SK-N-SH treated with all-trans-retinoic acid at 6 μM for 48 hours (cell line): Measurements from ENCODE around the gene SRGAP2B.
"Not testable (repeated sequence)": the region's sequence is repeated elsewhere in the genome, so short reads cannot be mapped to it uniquely, and the experiment has no call there.

Source experiments
- ESRRG ChIP-seq: fragments of 250-450 bp; sonication (Bioruptor Pico); IDR thresholded peaks from 2 replicates; pipeline ENCODE4 v1.6.1; 2021; ENCODE audit warnings: mild to moderate bottlenecking
- GLIS3 ChIP-seq: fragments of 250-450 bp; sonication (Bioruptor Pico); IDR thresholded peaks from 2 replicates; pipeline ENCODE4 v1.5.0; 2020; ENCODE audit warnings: mild to moderate bottlenecking, moderate library complexity
- OSR1 ChIP-seq: fragments of 250-450 bp; sonication (Bioruptor Pico); IDR thresholded peaks from 2 replicates; pipeline ENCODE4 v1.8.0; 2022; ENCODE audit warnings: moderate library complexity, mild to moderate bottlenecking, inconsistent platforms
- POU6F1 ChIP-seq: fragments of 250-450 bp; sonication (Bioruptor Pico); IDR thresholded peaks from 2 replicates; pipeline ENCODE4 v1.8.0; 2021; ENCODE audit warnings: low read depth, mild to moderate bottlenecking, moderate library complexity, borderline replicate concordance
- RARB ChIP-seq: fragments of 250-450 bp; sonication (Bioruptor Pico); IDR thresholded peaks from 2 replicates; pipeline ENCODE4 v1.8.0; 2021; ENCODE audit warnings: mild to moderate bottlenecking, moderate library complexity
- SNAI2 ChIP-seq: fragments of 250-450 bp; sonication (Bioruptor Pico); IDR thresholded peaks from 2 replicates; pipeline ENCODE4 v1.5.0; 2020; ENCODE audit warnings: mild to moderate bottlenecking, moderate library complexity
- TCF4 ChIP-seq: fragments of 250-450 bp; sonication (Bioruptor Pico); IDR thresholded peaks from 2 replicates; pipeline ENCODE4 v1.8.0; 2021; ENCODE audit warnings: mild to moderate bottlenecking, moderate library complexity, borderline replicate concordance
- TOX ChIP-seq: fragments of 250-450 bp; sonication (Bioruptor Pico); IDR thresholded peaks from 2 replicates; pipeline ENCODE4 v1.8.0; 2021; ENCODE audit warnings: mild to moderate bottlenecking, moderate library complexity, borderline replicate concordance
- ZFP3 ChIP-seq: fragments of 250-450 bp; sonication (Bioruptor Pico); IDR thresholded peaks from 2 replicates; pipeline ENCODE4 v1.5.0; 2020; ENCODE audit warnings: mild to moderate bottlenecking, moderate library complexity
- ZNF565 ChIP-seq: fragments of 450-650 bp; formaldehyde crosslinking; conservative IDR thresholded peaks from 2 replicates; pipeline ENCODE4 v1.5.0; 2020; ENCODE audit warnings: low read depth, mild to moderate bottlenecking, moderate library complexity
- TF ChIP-seq, protein P1 (sequence below): fragments of 250-450 bp; sonication (Bioruptor Pico); IDR thresholded peaks from 2 replicates; pipeline ENCODE4 v1.5.0; 2020; ENCODE audit warnings: mild to moderate bottlenecking, moderate library complexity
- TF ChIP-seq, protein P2 (sequence below): fragments of 250-450 bp; sonication (Bioruptor Pico); IDR thresholded peaks from 2 replicates; pipeline ENCODE4 v1.5.1; 2021; ENCODE audit warnings: mild to moderate bottlenecking, moderate library complexity

DNA sequence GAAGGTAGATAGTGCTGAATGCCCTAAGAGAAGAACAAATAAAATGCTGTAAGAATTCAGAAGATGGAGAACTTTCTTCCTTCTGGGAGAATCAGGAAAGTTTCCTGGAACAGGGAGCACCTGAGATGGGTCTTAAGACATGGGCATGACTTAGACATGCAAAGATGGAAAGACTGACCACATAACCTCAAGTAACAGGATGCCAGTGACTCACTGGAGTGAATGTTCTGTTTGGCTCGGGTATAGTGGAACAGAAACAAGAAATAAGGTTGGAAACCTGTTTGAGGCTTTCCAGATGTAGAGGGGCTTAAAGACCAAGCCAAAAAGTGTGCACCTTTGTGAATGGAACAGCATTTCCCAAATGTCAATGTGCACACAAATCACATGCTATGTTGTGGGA, 102.2 kb downstream of the SRGAP2B start:
- TF ChIP-seq ZFP3 (CRISPR knock-in tag); POU6F1 (CRISPR knock-in tag); SNAI2 (CRISPR knock-in tag); RARB; TOX (CRISPR knock-in tag); OSR1 (CRISPR knock-in tag); TCF4 (CRISPR knock-in tag); GLIS3 (CRISPR knock-in tag); ESRRG (CRISPR knock-in tag); ZNF565 (CRISPR knock-in tag): not testable (repeated sequence)
- TF ChIP-seq, protein P1, sequence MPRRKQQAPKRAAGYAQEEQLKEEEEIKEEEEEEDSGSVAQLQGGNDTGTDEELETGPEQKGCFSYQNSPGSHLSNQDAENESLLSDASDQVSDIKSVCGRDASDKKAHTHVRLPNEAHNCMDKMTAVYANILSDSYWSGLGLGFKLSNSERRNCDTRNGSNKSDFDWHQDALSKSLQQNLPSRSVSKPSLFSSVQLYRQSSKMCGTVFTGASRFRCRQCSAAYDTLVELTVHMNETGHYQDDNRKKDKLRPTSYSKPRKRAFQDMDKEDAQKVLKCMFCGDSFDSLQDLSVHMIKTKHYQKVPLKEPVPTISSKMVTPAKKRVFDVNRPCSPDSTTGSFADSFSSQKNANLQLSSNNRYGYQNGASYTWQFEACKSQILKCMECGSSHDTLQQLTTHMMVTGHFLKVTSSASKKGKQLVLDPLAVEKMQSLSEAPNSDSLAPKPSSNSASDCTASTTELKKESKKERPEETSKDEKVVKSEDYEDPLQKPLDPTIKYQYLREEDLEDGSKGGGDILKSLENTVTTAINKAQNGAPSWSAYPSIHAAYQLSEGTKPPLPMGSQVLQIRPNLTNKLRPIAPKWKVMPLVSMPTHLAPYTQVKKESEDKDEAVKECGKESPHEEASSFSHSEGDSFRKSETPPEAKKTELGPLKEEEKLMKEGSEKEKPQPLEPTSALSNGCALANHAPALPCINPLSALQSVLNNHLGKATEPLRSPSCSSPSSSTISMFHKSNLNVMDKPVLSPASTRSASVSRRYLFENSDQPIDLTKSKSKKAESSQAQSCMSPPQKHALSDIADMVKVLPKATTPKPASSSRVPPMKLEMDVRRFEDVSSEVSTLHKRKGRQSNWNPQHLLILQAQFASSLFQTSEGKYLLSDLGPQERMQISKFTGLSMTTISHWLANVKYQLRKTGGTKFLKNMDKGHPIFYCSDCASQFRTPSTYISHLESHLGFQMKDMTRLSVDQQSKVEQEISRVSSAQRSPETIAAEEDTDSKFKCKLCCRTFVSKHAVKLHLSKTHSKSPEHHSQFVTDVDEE (CRISPR knock-in tag), result not testable (repeated sequence)
- TF ChIP-seq, protein P2, sequence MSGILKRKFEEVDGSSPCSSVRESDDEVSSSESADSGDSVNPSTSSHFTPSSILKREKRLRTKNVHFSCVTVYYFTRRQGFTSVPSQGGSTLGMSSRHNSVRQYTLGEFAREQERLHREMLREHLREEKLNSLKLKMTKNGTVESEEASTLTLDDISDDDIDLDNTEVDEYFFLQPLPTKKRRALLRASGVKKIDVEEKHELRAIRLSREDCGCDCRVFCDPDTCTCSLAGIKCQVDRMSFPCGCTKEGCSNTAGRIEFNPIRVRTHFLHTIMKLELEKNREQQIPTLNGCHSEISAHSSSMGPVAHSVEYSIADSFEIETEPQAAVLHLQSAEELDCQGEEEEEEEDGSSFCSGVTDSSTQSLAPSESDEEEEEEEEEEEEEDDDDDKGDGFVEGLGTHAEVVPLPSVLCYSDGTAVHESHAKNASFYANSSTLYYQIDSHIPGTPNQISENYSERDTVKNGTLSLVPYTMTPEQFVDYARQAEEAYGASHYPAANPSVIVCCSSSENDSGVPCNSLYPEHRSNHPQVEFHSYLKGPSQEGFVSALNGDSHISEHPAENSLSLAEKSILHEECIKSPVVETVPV (CRISPR knock-in tag), result not testable (repeated sequence)
